Measurements from ENCODE around the gene BDKRB2.

DNA sequence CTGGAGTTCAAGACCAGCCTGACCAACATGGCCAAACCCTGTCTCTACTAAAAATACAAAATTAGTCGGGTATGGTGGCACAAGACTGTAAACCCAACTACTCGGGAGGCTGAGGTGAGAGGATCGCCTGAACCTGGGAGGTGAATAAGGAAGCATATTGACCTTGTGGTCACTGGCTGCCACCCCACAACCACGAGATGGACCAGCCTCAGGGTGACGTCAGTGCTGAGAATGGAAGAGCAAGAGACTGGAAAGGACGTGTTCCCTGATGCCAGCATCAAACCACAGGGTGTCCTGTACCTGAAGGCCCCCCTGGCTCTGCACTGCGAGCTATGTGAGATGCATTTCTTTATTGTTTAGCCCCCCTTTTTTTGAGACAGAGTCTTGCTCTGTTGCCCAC, 45.9 kb upstream of the BDKRB2 start:
- TF ChIP-seq CTCF (IDR thresholded peaks at IDR 0.05) (no peak), REST (IDR thresholded peaks at IDR 0.05; ENCODE audit: insufficient read depth in 1 of 2, low read depth in 2 of 2, low read length in 1 of 2) (no peak), TCF7L2 (IDR thresholded peaks at IDR 0.05; ENCODE audit: low read depth, low read length) (no peak), POLR2AphosphoS5 (IDR thresholded peaks at IDR 0.05; ENCODE audit: low read depth, low read length) (no peak)
